ENCODE data around the gene GTPBP6.

GTPBP6 gene

GRCh38 chrX:318739-319578, at the start of gene GTPBP6:
TSS of gene GTPBP6 (minus strand) at chrX:318796. CDS start at chrX:318787, 9 bp downstream.
- FAIRE-seq = no peak

- FAIRE-seq = no peak
These were observed 49.3 kb upstream of the GTPBP6 start for GRCh38 chrX:367866-368265.

- FAIRE-seq = no peak
These were observed 48.8 kb upstream of the GTPBP6 start for GRCh38 chrX:367349-367748.

- FAIRE-seq = no peak
These were observed 45.2 kb upstream of the GTPBP6 start for GRCh38 chrX:363621-364375.

GRCh38 chrX:362937-363620, 44.5 kb upstream of the GTPBP6 start:
- no peak for FAIRE-seq

- no peak for FAIRE-seq
These were observed 43.8 kb upstream of the GTPBP6 start for GRCh38 chrX:362351-362750.

- no peak for FAIRE-seq
These were observed 42.9 kb upstream of the GTPBP6 start for GRCh38 chrX:361231-362145.

- no peak for FAIRE-seq
These were observed 42.0 kb upstream of the GTPBP6 start for GRCh38 chrX:360496-361150.

GRCh38 chrX:358651-359143, 40.1 kb upstream of the GTPBP6 start:
- FAIRE-seq = no peak

GRCh38 chrX:357693-358471, 39.3 kb upstream of the GTPBP6 start:
- no peak for FAIRE-seq

GRCh38 chrX:357035-357692, 38.6 kb upstream of the GTPBP6 start:
- no peak for FAIRE-seq

- no peak for FAIRE-seq
These were observed 37.9 kb upstream of the GTPBP6 start for GRCh38 chrX:356385-357034.

GRCh38 chrX:355329-356050, 36.9 kb upstream of the GTPBP6 start:
- FAIRE-seq = no peak

GRCh38 chrX:353566-354535, 35.3 kb upstream of the GTPBP6 start:
- no peak for FAIRE-seq

- FAIRE-seq = no peak
These were observed 34.2 kb upstream of the GTPBP6 start for GRCh38 chrX:352582-353314.

GRCh38 chrX:352181-352580, 33.6 kb upstream of the GTPBP6 start:
- no peak for FAIRE-seq

GRCh38 chrX:351736-352135, 33.1 kb upstream of the GTPBP6 start:
- FAIRE-seq = no peak
